Activated naive CD8-positive, alpha-beta T cell treated with anti-CD3 and anti-CD28 coated beads, Interleukin-2, amount 10 ng/mL, durations not matched to agents 7 days and 5 days (primary cell): Measurements from ENCODE around the gene SNRNP48. TPM values are rescaled to one million over a fixed set of nuclear protein-coding genes. Genes with fewer than 3 reads are reported as not detected.

Source experiments
- ATAC-seq: fragments of 150-1000 bp; cut with Tn5 transposase; one replicate; pipeline ENCODE4 v1.10.0; 2021; ENCODE audit warnings: low read depth, moderate library complexity
- POLR2A ChIA-PET: fragments of 350-600 bp; sonication (Branson Sonifier 250); formaldehyde crosslinking; loops from one replicate; lab custom pipeline; 2021; ENCODE audit warnings: antibody characterized with exemption; lab: Charles Lee
- DNase-seq: peaks from one replicate; pipeline ENCODE4 v3.0.0; 2021
- H3K27ac Mint-ChIP-seq: one replicate; pipeline ENCODE4 v1.8.0; 2022; ENCODE audit warnings: mild to moderate bottlenecking, mixed read lengths
- H3K27me3 Mint-ChIP-seq: one replicate; pipeline ENCODE4 v1.8.0; 2022; ENCODE audit warnings: mild to moderate bottlenecking, moderate library complexity, mixed read lengths
- H3K36me3 Mint-ChIP-seq: one replicate; pipeline ENCODE4 v1.8.0; 2021; ENCODE audit warnings: mild to moderate bottlenecking, mixed read lengths
- H3K4me1 Mint-ChIP-seq: one replicate; pipeline ENCODE4 v1.8.0; 2021; ENCODE audit warnings: mixed read lengths
- H3K4me3 Mint-ChIP-seq: one replicate; pipeline ENCODE4 v1.8.0; 2022; ENCODE audit warnings: mild to moderate bottlenecking, moderate library complexity, mixed read lengths
- H3K9me3 Mint-ChIP-seq: one replicate; pipeline ENCODE4 v1.8.0; 2021; ENCODE audit warnings: mixed read lengths
- total RNA-seq, 2 experiments: library from RNA; stranded (reverse); gene quantifications; one replicate each; pipeline ENCODE4 v1.2.3, GENCODE V29; 2021

SNRNP48 gene
- total RNA-seq, 2 experiments from 2014 or later, result 19.8 to 21.6 TPM

DNA sequence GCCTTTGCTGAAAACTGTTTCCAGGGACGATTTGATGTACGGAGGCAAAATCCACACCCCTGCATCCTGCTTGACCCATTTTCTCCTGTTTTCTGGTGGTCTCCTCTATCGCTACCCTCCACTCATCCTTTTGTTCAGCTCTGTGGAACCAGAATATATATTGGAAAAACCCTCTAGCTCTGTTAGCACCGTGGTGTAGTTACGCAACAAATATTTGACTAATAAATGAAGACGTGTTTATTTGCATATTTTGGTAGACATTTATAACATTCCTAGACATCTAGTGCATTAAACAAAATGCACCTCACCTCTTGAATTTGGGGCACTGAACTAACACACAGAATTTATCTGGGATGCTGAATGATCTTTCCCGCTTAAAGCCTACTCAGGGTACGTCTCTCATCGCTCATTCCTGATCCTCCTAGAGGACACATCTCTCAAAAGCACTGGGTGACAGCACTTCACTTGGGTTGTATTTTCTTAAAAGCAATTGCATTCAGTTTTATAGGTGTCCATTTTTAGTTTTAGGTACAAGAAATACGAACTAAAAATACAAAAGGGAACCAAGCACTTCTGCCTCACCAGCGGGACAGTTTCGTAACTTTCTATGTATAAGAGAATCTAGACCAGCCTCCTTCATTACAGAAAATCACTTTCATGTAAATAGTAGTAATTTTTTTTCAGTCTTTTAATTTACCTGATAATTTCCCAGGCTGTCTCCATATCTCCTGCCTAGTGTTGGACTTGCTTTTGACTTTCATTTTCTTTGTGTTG, 59.2 kb downstream of the SNRNP48 start:
- Mint-ChIP-seq H3K4me3 (no peak overlapping the region), H3K9me3 (no peaks in the 10 kb centered on the region), H3K27ac (no peak overlapping the region), H3K27me3 (no peaks in the 10 kb centered on the region), H3K36me3 (peaks cover 2% of the 10 kb centered on the region), H3K4me1 (peaks cover 10% of the 10 kb centered on the region)
- POLR2A ChIA-PET, result no interaction called here
- DNase-seq (no peak), ATAC-seq (no peak)

DNA sequence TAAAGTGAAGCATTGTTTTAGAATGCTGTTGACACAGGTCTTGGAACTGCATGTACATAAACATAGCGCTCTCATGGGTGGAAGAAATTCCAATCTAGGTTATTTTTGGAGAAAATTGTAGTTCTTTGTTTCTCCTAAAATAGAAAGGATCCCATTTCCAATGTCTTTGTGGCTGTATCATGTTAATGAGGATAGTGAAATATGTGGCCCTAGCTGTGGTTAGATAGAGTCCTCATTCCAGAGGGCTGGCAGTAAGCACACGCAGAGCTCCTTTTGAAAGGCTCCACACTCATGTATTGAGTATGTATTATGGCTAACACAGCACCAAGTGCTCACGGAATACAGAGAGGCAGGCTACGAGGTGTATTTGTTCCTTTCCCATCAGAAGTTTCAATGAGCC, 60.9 kb downstream of the SNRNP48 start:
- Mint-ChIP-seq H3K27ac (no peak overlapping the region), H3K4me1 (peaks cover 10% of the 10 kb centered on the region), H3K4me3 (no peak overlapping the region), H3K36me3 (peaks cover 2% of the 10 kb centered on the region), H3K27me3 (no peaks in the 10 kb centered on the region), H3K9me3 (no peaks in the 10 kb centered on the region)
- DNase-seq (no peak), ATAC-seq (no peak)
- POLR2A ChIA-PET, result no interaction called here

DNA sequence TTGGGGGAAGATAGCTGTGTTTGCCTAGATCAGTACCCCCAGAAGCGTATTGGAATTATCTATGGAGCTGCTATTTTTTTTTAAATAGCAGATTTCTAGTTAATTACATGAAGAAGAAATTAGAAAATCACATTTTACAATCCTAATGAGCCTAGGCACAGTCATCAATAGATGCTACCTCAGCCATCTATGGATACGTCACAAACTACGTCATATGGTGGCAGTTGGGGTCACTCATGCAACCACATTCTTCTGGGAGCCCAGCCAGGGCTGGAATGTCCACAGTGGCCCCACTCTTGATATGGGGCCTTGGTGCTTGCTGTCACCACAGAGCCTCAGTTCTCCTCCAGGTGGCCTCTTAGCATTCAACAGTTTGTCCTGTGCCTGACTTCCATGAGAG, 63.0 kb downstream of the SNRNP48 start:
- Mint-ChIP-seq H3K4me1 (no peaks in the 10 kb centered on the region), H3K27me3 (peaks cover 4% of the 10 kb centered on the region), H3K36me3 (no peaks in the 10 kb centered on the region), H3K9me3 (no peaks in the 10 kb centered on the region), H3K27ac (no peak overlapping the region), H3K4me3 (no peak overlapping the region)
- DNase-seq, result no peak
- POLR2A ChIA-PET, result no interaction called here
- ATAC-seq, result no peak

DNA sequence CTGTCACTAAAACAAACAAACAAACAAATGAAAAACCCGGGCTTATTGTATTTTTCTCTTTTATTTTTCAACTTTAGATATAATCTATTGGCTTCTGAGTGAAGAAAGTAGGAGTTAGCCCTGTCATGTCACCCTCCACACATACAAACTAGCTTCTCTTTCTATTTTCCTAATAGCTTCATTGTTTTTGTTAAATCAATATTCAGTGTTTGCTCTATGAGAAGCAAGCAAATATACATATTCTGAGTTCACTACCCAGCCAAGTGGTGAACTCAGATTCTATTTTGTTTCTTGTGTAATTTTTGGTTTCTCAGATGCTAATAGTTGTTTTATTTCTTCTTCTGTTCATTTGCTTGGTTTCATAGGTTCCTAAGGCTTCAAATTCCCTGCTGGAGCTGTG, 66.4 kb downstream of the SNRNP48 start:
- Mint-ChIP-seq H3K27ac (no peak overlapping the region), H3K27me3 (peaks cover 5% of the 10 kb centered on the region), H3K4me3 (no peak overlapping the region), H3K4me1 (no peaks in the 10 kb centered on the region), H3K9me3 (no peaks in the 10 kb centered on the region), H3K36me3 (no peaks in the 10 kb centered on the region)
- DNase-seq, result no peak
- ATAC-seq, result no peak
- POLR2A ChIA-PET, result no interaction called here

DNA sequence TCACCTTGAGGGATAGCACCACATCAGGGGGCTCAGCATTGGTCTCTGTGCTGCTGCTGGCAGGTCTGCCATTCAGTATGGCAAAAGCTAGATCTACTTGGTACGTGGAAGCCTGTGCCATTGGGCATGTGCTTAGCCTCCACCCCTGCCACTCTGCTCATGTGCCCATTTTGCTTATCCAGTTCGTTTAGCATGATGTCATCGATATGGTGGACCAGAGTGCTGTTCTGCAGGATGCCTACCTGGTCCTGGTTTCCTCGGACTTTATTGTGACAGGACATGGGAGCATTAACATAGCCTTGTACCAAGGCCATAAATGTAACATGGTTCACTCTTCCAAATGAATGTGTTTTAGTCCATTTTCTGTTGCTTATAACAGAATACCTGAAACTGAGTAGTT, 68.5 kb downstream of the SNRNP48 start:
- no peak overlapping the region for H3K27ac Mint-ChIP-seq
- no peaks in the 10 kb centered on the region for H3K4me1 Mint-ChIP-seq
- POLR2A ChIA-PET, result no interaction called here
- no peak overlapping the region for H3K4me3 Mint-ChIP-seq
- DNase-seq (no peak), ATAC-seq (no peak)
- H3K9me3 Mint-ChIP-seq, result no peaks in the 10 kb centered on the region
- peaks cover 19% of the 10 kb centered on the region for H3K27me3 Mint-ChIP-seq
- H3K36me3 Mint-ChIP-seq, result no peaks in the 10 kb centered on the region

DNA sequence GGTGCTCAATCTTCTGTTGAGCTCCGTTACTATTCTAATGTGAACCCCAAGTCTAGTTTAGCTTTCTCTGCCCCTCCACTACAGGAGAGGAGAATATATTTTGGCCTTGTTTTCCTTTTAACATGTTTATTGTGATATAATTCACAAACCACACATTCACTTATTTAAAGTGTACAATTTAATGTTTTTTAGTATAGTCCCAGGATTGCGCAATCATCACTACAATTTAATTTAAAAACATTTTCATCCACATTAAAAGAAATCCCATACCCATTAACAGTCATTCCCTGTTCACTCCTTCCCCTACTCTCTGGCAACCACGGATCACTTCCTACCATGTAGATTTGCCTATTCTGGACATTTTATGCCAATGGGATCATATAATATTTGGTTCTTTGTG, 71.4 kb downstream of the SNRNP48 start:
- H3K4me1 Mint-ChIP-seq, result no peaks in the 10 kb centered on the region
- POLR2A ChIA-PET, result no interaction called here
- no peak overlapping the region for H3K27ac Mint-ChIP-seq
- H3K27me3 Mint-ChIP-seq, result peaks cover 25% of the 10 kb centered on the region
- no peak for ATAC-seq
- no peak for DNase-seq
- H3K9me3 Mint-ChIP-seq, result no peaks in the 10 kb centered on the region
- H3K36me3 Mint-ChIP-seq, result no peaks in the 10 kb centered on the region
- no peak overlapping the region for H3K4me3 Mint-ChIP-seq

Other genes with a start within 250 kb of the SNRNP48 start
- gene CAGE1, start 200.5 kb upstream of the SNRNP48 start, total RNA-seq, result under 1 TPM; 0.17 to 0.20 TPM
- 10 to 100 TPM; 29.6 to 31.1 TPM for gene RIOK1, start 200.4 kb upstream of the SNRNP48 start, total RNA-seq
- under 1 TPM; 0.11 to 0.17 TPM for gene DSP, start 48.5 kb upstream of the SNRNP48 start, total RNA-seq
- not detected for gene BMP6, start 135.9 kb downstream of the SNRNP48 start, total RNA-seq